Gastrocnemius medialis (tissue), 4 donors: Measurements from ENCODE around the gene MYH7B.

ENCODE experiments used
- CTCF ChIP-seq, 5 experiments: fragments of 450-650 bp in 3 of 5; fragments of 200-600 bp in 2 of 5; sonication (generic) in 2 of 5; IDR thresholded peaks in 4 of 5; conservative IDR thresholded peaks in 1 of 5; 1 replicate in 4 of 5; 2 replicates in 1 of 5; pipeline ENCODE4 v1.5.1; 2016 to 2019; ENCODE audit warnings: antibody characterized with exemption in 5 of 5, mild to moderate bottlenecking in 3 of 5, moderate library complexity in 3 of 5
- POLR2A ChIP-seq, 2 donors: fragments of 450-650 bp; IDR thresholded peaks; one replicate each; pipeline ENCODE4 v1.6.1; 2017; ENCODE audit warnings: antibody characterized with exemption in 2 of 2, mild to moderate bottlenecking in 2 of 2, moderate library complexity in 2 of 2

DNA sequence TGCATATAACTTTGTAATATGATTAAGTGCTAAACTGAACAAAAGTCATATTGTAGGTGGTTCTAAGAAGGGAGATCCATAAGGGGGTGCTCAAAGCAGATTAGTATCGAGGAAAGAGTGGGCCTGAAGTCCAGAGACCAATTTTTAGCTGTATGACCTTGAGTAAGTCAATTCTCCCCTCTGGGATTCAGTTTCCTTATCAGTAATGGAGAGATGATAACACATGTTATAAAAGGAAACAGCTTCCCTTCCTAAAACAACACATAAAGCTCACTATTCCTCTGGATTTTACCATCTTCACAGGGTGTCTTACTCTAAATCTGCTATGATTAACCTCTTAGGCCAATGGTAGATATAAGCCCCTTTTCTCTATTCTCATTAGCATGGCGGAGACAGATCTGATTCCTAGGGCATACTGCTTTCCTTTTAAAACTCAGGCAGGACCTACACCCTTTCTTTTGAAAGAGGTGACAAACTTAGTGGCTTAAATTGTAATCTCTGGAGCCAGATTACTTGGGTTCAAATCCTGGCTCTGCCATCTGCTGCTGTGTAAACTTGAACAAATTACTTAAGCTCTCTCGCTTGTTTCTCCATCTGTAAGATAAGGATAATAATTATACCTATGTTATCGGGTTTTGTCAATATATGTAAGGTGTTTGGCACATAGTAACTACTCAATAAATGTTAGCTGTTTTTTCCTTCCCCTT is 39.8 kb upstream of the MYH7B start:
- TF ChIP-seq POLR2A (IDR thresholded peaks at IDR 0.05) (no peak), CTCF (IDR thresholded peaks at IDR 0.05 in 4 of 5, conservative IDR thresholded peaks at IDR 0.05 in 1 of 5) (no peak)
